Ascending aorta (tissue), 2 donors: ENCODE measurements around the gene ADAMTS16. TPM values are rescaled to one million over a fixed set of nuclear protein-coding genes. Genes with fewer than 3 reads are reported as not detected.

ENCODE experiments used
- DNase-seq, 2 donors: peaks; one replicate each; pipeline ENCODE4 v3.0.0-alpha.2; 2019; ENCODE audit warnings: low spot score in 2 of 2
- H3K27ac ChIP-seq, 2 donors: fragments of 200-600 bp; sonication (generic); one replicate each; pipeline ENCODE4 v1.5.1; 2016 to 2017; ENCODE audit warnings: mild to moderate bottlenecking in 1 of 2
- H3K27me3 ChIP-seq: fragments of 200-600 bp; sonication (generic); one replicate; pipeline ENCODE4 v1.5.1; 2017
- H3K36me3 ChIP-seq, 2 donors: fragments of 200-600 bp; sonication (generic); one replicate each; pipeline ENCODE4 v1.5.1; 2016
- H3K4me1 ChIP-seq, 2 donors: fragments of 200-600 bp; sonication (generic); one replicate each; pipeline ENCODE4 v1.5.1; 2016 to 2017; ENCODE audit warnings: mild to moderate bottlenecking in 1 of 2
- H3K4me3 ChIP-seq, 2 donors: fragments of 200-600 bp; sonication (generic); one replicate each; pipeline ENCODE4 v1.5.1; 2016 to 2017; ENCODE audit warnings: mild to moderate bottlenecking in 1 of 2
- H3K9me3 ChIP-seq, 2 donors: fragments of 200-600 bp; sonication (generic); one replicate each; pipeline ENCODE4 v1.5.1; 2016
- intact Hi-C: fragments of 100-400 bp; cut with DNase I; formaldehyde crosslinking; loops from one replicate; pipeline ENCODE4 v1.15.1; 2023
- total RNA-seq: library from RNA; depleted of rRNA; stranded (reverse); fragments of >200 nt; gene quantifications from one replicate; pipeline ENCODE4 v1.1.0, GENCODE V29; 2016
- TF ChIP-seq, protein P1 (sequence below), 3 experiments: fragments of 200-600 bp in 2 of 3; fragments of 450-650 bp in 1 of 3; sonication (generic) in 2 of 3; IDR thresholded peaks; one replicate each; pipeline ENCODE4 v1.5.1; 2016 to 2019; ENCODE audit warnings: antibody characterized with exemption in 3 of 3, mild to moderate bottlenecking in 1 of 3, moderate library complexity in 1 of 3

ADAMTS16 gene
- total RNA-seq, 1 donor from 2014 or later = 1.6 TPM

- H3K27me3 ChIP-seq = peaks cover 6% of the 10 kb centered on the region
- no peaks in the 10 kb centered on the region for H3K36me3 ChIP-seq
- peak overlapping the region; percentile 44 to 47 for H3K4me3 ChIP-seq
- DNase-seq = no peak
- TF ChIP-seq, protein P1, sequence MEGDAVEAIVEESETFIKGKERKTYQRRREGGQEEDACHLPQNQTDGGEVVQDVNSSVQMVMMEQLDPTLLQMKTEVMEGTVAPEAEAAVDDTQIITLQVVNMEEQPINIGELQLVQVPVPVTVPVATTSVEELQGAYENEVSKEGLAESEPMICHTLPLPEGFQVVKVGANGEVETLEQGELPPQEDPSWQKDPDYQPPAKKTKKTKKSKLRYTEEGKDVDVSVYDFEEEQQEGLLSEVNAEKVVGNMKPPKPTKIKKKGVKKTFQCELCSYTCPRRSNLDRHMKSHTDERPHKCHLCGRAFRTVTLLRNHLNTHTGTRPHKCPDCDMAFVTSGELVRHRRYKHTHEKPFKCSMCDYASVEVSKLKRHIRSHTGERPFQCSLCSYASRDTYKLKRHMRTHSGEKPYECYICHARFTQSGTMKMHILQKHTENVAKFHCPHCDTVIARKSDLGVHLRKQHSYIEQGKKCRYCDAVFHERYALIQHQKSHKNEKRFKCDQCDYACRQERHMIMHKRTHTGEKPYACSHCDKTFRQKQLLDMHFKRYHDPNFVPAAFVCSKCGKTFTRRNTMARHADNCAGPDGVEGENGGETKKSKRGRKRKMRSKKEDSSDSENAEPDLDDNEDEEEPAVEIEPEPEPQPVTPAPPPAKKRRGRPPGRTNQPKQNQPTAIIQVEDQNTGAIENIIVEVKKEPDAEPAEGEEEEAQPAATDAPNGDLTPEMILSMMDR (IDR thresholded peaks at IDR 0.05) = no peak
- H3K4me1 ChIP-seq = peaks cover 0 to 19% of the 10 kb centered on the region in 2 donors
- intact Hi-C loops = loop anchor here (1.0 kb wide), 1 partner anchor 279 kb away; no protein-coding TSS in a partner anchor
- H3K9me3 ChIP-seq = no peaks in the 10 kb centered on the region
- no peak overlapping the region for H3K27ac ChIP-seq
Measured at GRCh38 chr5:5140479-5141338, 579 bp downstream of the ADAMTS16 start.

DNA sequence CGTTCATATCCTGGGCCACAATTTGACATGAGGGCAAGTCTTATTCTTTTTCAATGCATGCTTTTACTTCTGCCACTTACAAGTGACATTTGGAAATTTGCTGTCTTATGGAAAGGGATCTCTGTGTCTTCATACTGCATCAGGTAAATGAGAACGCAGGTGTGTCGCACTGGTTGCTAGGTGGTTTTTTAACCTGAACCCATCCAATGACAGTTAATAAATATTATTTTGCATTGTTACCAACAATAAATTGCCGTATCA is 1.1 kb downstream of the ADAMTS16 start:
- H3K27ac ChIP-seq = no peak overlapping the region
- peaks cover 0 to 19% of the 10 kb centered on the region in 2 donors for H3K4me1 ChIP-seq
- no peaks in the 10 kb centered on the region for H3K36me3 ChIP-seq
- DNase-seq = no peak
- TF ChIP-seq, protein P1 (IDR thresholded peaks at IDR 0.05) = no peak
- no peaks in the 10 kb centered on the region for H3K9me3 ChIP-seq
- H3K27me3 ChIP-seq = peaks cover 6% of the 10 kb centered on the region
- peak overlapping the region in 1 of 2 donors; percentile 17 for H3K4me3 ChIP-seq
- intact Hi-C loops = loop anchor here (1.0 kb wide), 1 partner anchor 278 kb away; no protein-coding TSS in a partner anchor

GRCh38 chr5:5141625-5142525 is 1.7 kb downstream of the ADAMTS16 start:
- intact Hi-C loops = loop anchor here (1.0 kb wide), 1 partner anchor 277 kb away; no protein-coding TSS in a partner anchor
- no peak for DNase-seq
- Histone ChIP-seq H3K27me3 (peaks cover 6% of the 10 kb centered on the region), H3K36me3 (no peaks in the 10 kb centered on the region), H3K4me1 (peaks cover 0 to 19% of the 10 kb centered on the region in 2 donors), H3K9me3 (no peaks in the 10 kb centered on the region), H3K4me3 (peak overlapping the region in 1 of 2 donors; percentile 17), H3K27ac (no peak overlapping the region)
- TF ChIP-seq, protein P1 (IDR thresholded peaks at IDR 0.05) = peak; percentile 14 to 68 (median 65)

DNA sequence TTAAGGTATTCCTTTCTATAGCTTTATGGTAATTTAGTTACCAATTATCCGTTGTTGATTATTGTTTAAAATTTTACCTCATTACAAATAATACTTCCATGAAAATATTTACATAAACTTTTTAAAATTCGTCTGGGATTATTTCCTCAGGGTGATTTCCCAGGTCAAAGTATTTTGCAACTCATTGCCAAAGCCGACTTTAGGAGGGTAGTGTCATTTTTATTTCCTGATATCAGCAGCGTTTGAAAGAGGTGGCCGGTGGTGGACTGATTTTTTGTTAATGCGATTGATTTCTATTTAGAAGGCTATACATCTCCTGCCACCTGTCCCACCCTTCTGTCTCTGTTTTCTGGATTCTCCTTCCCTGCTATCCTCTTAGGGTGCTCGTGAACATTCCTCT is 4.3 kb downstream of the ADAMTS16 start:
- peaks cover 0 to 19% of the 10 kb centered on the region in 2 donors for H3K4me1 ChIP-seq
- no peak overlapping the region for H3K27ac ChIP-seq
- peaks cover 0 to 3% of the 10 kb centered on the region in 2 donors for H3K9me3 ChIP-seq
- no peak overlapping the region for H3K4me3 ChIP-seq
- TF ChIP-seq, protein P1 (IDR thresholded peaks at IDR 0.05) = no peak
- intact Hi-C loops = no loop called here
- H3K36me3 ChIP-seq = no peaks in the 10 kb centered on the region
- peaks cover 6% of the 10 kb centered on the region for H3K27me3 ChIP-seq
- no peak for DNase-seq

- DNase-seq = no peak
- Histone ChIP-seq H3K9me3 (peaks cover 0 to 3% of the 10 kb centered on the region in 2 donors), H3K4me3 (no peak overlapping the region), H3K4me1 (peaks cover 0 to 5% of the 10 kb centered on the region in 2 donors), H3K27me3 (no peaks in the 10 kb centered on the region), H3K27ac (no peak overlapping the region), H3K36me3 (no peaks in the 10 kb centered on the region)
- TF ChIP-seq, protein P1 (IDR thresholded peaks at IDR 0.05) = no peak
- intact Hi-C loops = no loop called here
Measured at GRCh38 chr5:5145651-5146529, 5.8 kb downstream of the ADAMTS16 start.
